ENCODE data around the gene MRPL11. TPM values are rescaled to one million over a fixed set of nuclear protein-coding genes. Genes with fewer than 3 reads are reported as not detected.

The MRPL11 gene
- polyA plus RNA-seq, 3 donors = 14.7 to 64.6 (median 59.6) TPM

DNA sequence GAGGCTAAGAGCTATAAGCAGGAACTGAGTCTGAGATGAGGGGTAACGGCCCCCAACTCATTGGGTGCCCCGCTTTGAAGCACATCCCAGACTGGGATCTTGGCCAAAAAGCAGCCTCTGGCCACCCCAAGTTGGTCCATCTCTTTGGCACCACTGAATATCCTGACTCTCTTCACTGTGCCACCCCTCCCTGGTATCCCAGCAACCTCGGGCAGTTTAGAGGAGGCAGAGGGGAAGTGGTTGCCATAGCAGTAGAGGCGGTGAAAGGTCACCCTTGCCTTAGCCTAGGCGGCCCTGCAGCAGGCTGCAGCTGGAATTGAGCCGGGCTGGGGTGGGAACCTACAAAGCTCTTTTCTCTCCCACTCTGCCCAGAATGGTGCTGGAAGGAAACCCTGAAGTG, 29.1 kb upstream of the MRPL11 start:
- peak overlapping the region in 1 of 2 donors; percentile 46 for H3K27ac ChIP-seq (ENCODE audit: low read depth in 1 of 2, low read length in 2 of 2)
- DNase-seq = peak; percentile 70 to 75 (median 74)
- peak overlapping the region; percentile 49 for H2AFZ ChIP-seq (ENCODE audit: insufficient read depth, low read depth, low read length, poor library complexity, severe bottlenecking)
- TF ChIP-seq, protein P1, sequence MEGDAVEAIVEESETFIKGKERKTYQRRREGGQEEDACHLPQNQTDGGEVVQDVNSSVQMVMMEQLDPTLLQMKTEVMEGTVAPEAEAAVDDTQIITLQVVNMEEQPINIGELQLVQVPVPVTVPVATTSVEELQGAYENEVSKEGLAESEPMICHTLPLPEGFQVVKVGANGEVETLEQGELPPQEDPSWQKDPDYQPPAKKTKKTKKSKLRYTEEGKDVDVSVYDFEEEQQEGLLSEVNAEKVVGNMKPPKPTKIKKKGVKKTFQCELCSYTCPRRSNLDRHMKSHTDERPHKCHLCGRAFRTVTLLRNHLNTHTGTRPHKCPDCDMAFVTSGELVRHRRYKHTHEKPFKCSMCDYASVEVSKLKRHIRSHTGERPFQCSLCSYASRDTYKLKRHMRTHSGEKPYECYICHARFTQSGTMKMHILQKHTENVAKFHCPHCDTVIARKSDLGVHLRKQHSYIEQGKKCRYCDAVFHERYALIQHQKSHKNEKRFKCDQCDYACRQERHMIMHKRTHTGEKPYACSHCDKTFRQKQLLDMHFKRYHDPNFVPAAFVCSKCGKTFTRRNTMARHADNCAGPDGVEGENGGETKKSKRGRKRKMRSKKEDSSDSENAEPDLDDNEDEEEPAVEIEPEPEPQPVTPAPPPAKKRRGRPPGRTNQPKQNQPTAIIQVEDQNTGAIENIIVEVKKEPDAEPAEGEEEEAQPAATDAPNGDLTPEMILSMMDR (IDR thresholded peaks at IDR 0.05) = no peak
- H3K4me2 ChIP-seq (replicated peaks; ENCODE audit: extremely low read depth, low read length, poor library complexity, severe bottlenecking) = peak overlapping the region; percentile 87
- Mint-ChIP-seq H3K27ac (peak overlapping the region; percentile 32 to 97 (median 90)), H3K27me3 (ENCODE audit: low read depth in 3 of 3) (peaks cover 0 to 5% (median 2%) of the 10 kb centered on the region in 3 donors), H3K9me3 (peaks cover 0 to 2% (median 0%) of the 10 kb centered on the region in 7 donors), H3K4me3 (peak overlapping the region; percentile 88 to 91), H3K36me3 (peaks cover 23 to 34% of the 10 kb centered on the region in 2 donors), H3K4me1 (peaks cover 29% of the 10 kb centered on the region)
- no peaks in the 10 kb centered on the region for H3K79me2 ChIP-seq (ENCODE audit: insufficient read depth, low read length)
- H3K4me1 ChIP-seq (ENCODE audit: control insufficient read depth in 1 of 2, insufficient read depth in 2 of 2, low read length in 2 of 2) = peaks cover 19 to 28% of the 10 kb centered on the region in 2 donors
- peak overlapping the region; percentile 61 for H3K9ac ChIP-seq (ENCODE audit: insufficient read depth, low read length, poor library complexity, severe bottlenecking)
- no peaks in the 10 kb centered on the region for H3K27me3 ChIP-seq (ENCODE audit: control insufficient read depth in 2 of 2, insufficient read depth in 2 of 2, low read length in 2 of 2)
- H3K9me3 ChIP-seq (replicated peaks in 1 of 2; ENCODE audit: control insufficient read depth in 1 of 2, insufficient read depth in 1 of 2, low read length in 2 of 2) = no peaks in the 10 kb centered on the region
- H3K4me3 ChIP-seq (replicated peaks in 1 of 3; ENCODE audit: low read depth in 2 of 3, low read length in 3 of 3) = peak overlapping the region; percentile 44 to 86 (median 60)
- WGBS (ENCODE audit: insufficient coverage) = 67% methylated on average over 2 of the region's 6 CpGs
- H4K20me1 ChIP-seq (ENCODE audit: insufficient read depth, low read length) = peaks cover 22% of the 10 kb centered on the region
- intact Hi-C loops (cut with micrococcal nuclease) = loop anchor here (2.0 kb wide), 2 partner anchors 13 to 29 kb away; partner anchors contain the start of genes DPP3 (in 2 of the 2) and MRPL11 (in 1 of the 2)
- H3K36me3 ChIP-seq (replicated peaks in 1 of 2; ENCODE audit: control insufficient read depth in 1 of 2, insufficient read depth in 2 of 2, low read length in 2 of 2) = peaks cover 0 to 26% of the 10 kb centered on the region in 2 donors

- 1% methylated on average over 68 of the region's 72 CpGs for WGBS (ENCODE audit: insufficient coverage)
- intact Hi-C loops (cut with micrococcal nuclease) = loop anchor here (2.0 kb wide), 2 partner anchors 14 to 28 kb away; partner anchors contain the start of genes DPP3 (in 2 of the 2) and MRPL11 (in 1 of the 2)
- peaks cover 22% of the 10 kb centered on the region for H4K20me1 ChIP-seq (ENCODE audit: insufficient read depth, low read length)
- peak overlapping the region; percentile 32 to 97 (median 90) for H3K27ac Mint-ChIP-seq
- H3K4me1 ChIP-seq (ENCODE audit: control insufficient read depth in 1 of 2, insufficient read depth in 2 of 2, low read length in 2 of 2) = peaks cover 19 to 34% of the 10 kb centered on the region in 2 donors
- no peaks in the 10 kb centered on the region for H3K79me2 ChIP-seq (ENCODE audit: insufficient read depth, low read length)
- H3K4me3 ChIP-seq (replicated peaks in 1 of 3; ENCODE audit: low read depth in 2 of 3, low read length in 3 of 3) = peak overlapping the region; percentile 44 to 86 (median 60)
- H3K9ac ChIP-seq (ENCODE audit: insufficient read depth, low read length, poor library complexity, severe bottlenecking) = peak overlapping the region; percentile 61
- peaks cover 18 to 29% of the 10 kb centered on the region in 2 donors for H3K36me3 Mint-ChIP-seq
- H3K4me3 Mint-ChIP-seq = peak overlapping the region; percentile 88 to 91
- DNase-seq = no peak
- peak overlapping the region; percentile 87 for H3K4me2 ChIP-seq (replicated peaks; ENCODE audit: extremely low read depth, low read length, poor library complexity, severe bottlenecking)
- TF ChIP-seq, protein P1 (IDR thresholded peaks at IDR 0.05) = peak; percentile 53
- H3K36me3 ChIP-seq (replicated peaks in 1 of 2; ENCODE audit: control insufficient read depth in 1 of 2, insufficient read depth in 2 of 2, low read length in 2 of 2) = peaks cover 0 to 20% of the 10 kb centered on the region in 2 donors
- peak overlapping the region in 1 of 2 donors; percentile 46 for H3K27ac ChIP-seq (ENCODE audit: low read depth in 1 of 2, low read length in 2 of 2)
- H2AFZ ChIP-seq (ENCODE audit: insufficient read depth, low read depth, low read length, poor library complexity, severe bottlenecking) = peak overlapping the region; percentile 49
- H3K4me1 Mint-ChIP-seq = peaks cover 32% of the 10 kb centered on the region
- H3K9me3 ChIP-seq (replicated peaks in 1 of 2; ENCODE audit: control insufficient read depth in 1 of 2, insufficient read depth in 1 of 2, low read length in 2 of 2) = no peaks in the 10 kb centered on the region
- H3K27me3 Mint-ChIP-seq (ENCODE audit: low read depth in 3 of 3) = peaks cover 0 to 5% (median 2%) of the 10 kb centered on the region in 3 donors
- H3K27me3 ChIP-seq (ENCODE audit: control insufficient read depth in 2 of 2, insufficient read depth in 2 of 2, low read length in 2 of 2) = no peaks in the 10 kb centered on the region
- peaks cover 0 to 3% (median 0%) of the 10 kb centered on the region in 7 donors for H3K9me3 Mint-ChIP-seq
Measured at GRCh38 chr11:66467034-66467659, 28.5 kb upstream of the MRPL11 start.

Measured in CD14-positive monocyte (primary cell).